NCI-H128 (cell line): ENCODE measurements around the gene HOXD10.

ENCODE experiments used
- DNase-seq: peaks from one replicate; lab custom pipeline; 2025; ENCODE audit not compliant: unreplicated experiment; lab: John Stamatoyannopoulos, UW

Gene HOXD10

GRCh38 chr2:176082824-176083751 is 33.5 kb upstream of the HOXD10 start:
- no peak for DNase-seq

GRCh38 chr2:176083796-176084261 is 32.7 kb upstream of the HOXD10 start, which contains the start of gene EVX2:
Gene EVX2, minus strand, starts transcription at chr2:176083962. Its CDS starts 186 bp downstream, at chr2:176083776.
- no peak for DNase-seq

GRCh38 chr2:176084611-176085119 is 31.9 kb upstream of the HOXD10 start:
- no peak for DNase-seq

- no peak for DNase-seq
Observed at GRCh38 chr2:176085120-176085788, 31.3 kb upstream of the HOXD10 start.

- no peak for DNase-seq
Observed at GRCh38 chr2:176085861-176086771, 30.5 kb upstream of the HOXD10 start.

GRCh38 chr2:176087330-176088047 is 29.1 kb upstream of the HOXD10 start:
- no peak for DNase-seq

- DNase-seq, result peak; percentile 49
Observed at GRCh38 chr2:176088048-176088936, 28.3 kb upstream of the HOXD10 start.

GRCh38 chr2:176088937-176089842 is 27.4 kb upstream of the HOXD10 start:
- DNase-seq, result no peak

GRCh38 chr2:176089843-176090395 is 26.7 kb upstream of the HOXD10 start:
- no peak for DNase-seq

GRCh38 chr2:176090862-176091261 is 25.7 kb upstream of the HOXD10 start:
- no peak for DNase-seq

GRCh38 chr2:176091329-176092258 is 25.0 kb upstream of the HOXD10 start:
- no peak for DNase-seq

- no peak for DNase-seq
Observed at GRCh38 chr2:176092270-176093144, 24.1 kb upstream of the HOXD10 start, which contains the start of gene HOXD13. Gene HOXD13, plus strand, starts transcription at chr2:176092721. Its CDS starts 170 bp downstream, at chr2:176092891.

- no peak for DNase-seq
Observed at GRCh38 chr2:176093145-176093897, 23.3 kb upstream of the HOXD10 start.

- DNase-seq, result no peak
Observed at GRCh38 chr2:176093898-176094249, 22.7 kb upstream of the HOXD10 start.

- DNase-seq, result no peak
Observed at GRCh38 chr2:176094349-176094748, 22.2 kb upstream of the HOXD10 start.
